ENCODE measurements around the gene DLL3.

- TF ChIP-seq, protein P1, sequence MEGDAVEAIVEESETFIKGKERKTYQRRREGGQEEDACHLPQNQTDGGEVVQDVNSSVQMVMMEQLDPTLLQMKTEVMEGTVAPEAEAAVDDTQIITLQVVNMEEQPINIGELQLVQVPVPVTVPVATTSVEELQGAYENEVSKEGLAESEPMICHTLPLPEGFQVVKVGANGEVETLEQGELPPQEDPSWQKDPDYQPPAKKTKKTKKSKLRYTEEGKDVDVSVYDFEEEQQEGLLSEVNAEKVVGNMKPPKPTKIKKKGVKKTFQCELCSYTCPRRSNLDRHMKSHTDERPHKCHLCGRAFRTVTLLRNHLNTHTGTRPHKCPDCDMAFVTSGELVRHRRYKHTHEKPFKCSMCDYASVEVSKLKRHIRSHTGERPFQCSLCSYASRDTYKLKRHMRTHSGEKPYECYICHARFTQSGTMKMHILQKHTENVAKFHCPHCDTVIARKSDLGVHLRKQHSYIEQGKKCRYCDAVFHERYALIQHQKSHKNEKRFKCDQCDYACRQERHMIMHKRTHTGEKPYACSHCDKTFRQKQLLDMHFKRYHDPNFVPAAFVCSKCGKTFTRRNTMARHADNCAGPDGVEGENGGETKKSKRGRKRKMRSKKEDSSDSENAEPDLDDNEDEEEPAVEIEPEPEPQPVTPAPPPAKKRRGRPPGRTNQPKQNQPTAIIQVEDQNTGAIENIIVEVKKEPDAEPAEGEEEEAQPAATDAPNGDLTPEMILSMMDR (IDR thresholded peaks at IDR 0.05; ENCODE audit: low read depth, low read length), result no peak
- TF ChIP-seq EZH2phosphoT487 (IDR thresholded peaks at IDR 0.05; ENCODE audit: low read depth), result no peak
Observed at GRCh38 chr19:39546599-39546998, 47.9 kb downstream of the DLL3 start.

All from OCI-LY3 (cell line).